Activated CD4-positive, alpha-beta T cell treated with anti-CD3 and anti-CD28 coated beads, Interleukin-10, Interleukin-2, amounts not matched to agents 100 ng/mL and 50 ng/mL, durations not matched to agents 16 hours and 8 hours (primary cell): Measurements from ENCODE around the gene ABCA2.

Source experiments
- DNase-seq: peaks from one replicate; pipeline ENCODE4 v3.0.0-alpha.2; 2020

ABCA2 gene

GRCh38 chr9:137028263-137029057 lies 423 bp upstream of the ABCA2 start:
- DNase-seq = peak; percentile 90

DNA sequence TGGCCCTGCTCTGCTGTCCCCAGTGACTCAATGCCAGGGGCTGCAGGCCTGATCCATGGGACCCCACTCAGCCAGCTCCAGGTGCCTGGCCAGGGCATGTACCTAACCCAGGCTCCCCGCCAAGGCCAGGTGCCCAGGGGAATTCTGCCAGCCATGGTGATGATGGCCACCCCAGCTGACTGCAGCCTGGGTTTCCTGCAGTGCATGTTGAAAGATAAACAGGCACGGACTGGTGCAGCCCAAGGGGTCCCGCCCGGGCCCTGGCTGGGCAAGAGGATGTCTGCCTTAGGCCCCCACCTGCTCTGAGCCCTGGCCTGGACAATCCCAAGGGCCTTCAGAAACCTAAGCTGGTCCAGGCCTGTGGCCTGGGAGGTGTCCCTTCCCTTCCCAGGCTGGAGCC lies 1.2 kb downstream of the ABCA2 start:
- no peak for DNase-seq

DNA sequence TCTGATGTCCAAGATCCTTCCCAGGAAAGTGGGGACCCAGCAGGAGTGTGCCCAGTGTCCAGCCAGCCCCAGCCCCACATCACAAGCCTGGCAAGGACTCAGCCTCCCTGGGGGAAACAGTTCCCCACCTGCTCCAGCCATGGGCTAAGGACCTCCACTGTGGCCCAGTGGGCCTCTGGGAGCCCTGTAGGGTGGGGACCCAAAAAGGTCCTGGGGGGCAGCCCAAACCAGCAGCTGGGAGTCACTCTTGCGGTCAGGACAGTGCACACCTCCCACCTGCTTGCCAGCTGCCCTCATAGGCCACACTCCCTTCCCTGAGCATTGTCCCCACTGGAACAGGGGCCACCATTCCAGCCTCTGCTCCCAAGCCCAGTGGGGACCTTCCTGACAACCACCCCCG lies 1.7 kb downstream of the ABCA2 start:
- no peak for DNase-seq

- no peak for DNase-seq
Observed at GRCh38 chr9:137025517-137025966, 2.5 kb downstream of the ABCA2 start.

DNA sequence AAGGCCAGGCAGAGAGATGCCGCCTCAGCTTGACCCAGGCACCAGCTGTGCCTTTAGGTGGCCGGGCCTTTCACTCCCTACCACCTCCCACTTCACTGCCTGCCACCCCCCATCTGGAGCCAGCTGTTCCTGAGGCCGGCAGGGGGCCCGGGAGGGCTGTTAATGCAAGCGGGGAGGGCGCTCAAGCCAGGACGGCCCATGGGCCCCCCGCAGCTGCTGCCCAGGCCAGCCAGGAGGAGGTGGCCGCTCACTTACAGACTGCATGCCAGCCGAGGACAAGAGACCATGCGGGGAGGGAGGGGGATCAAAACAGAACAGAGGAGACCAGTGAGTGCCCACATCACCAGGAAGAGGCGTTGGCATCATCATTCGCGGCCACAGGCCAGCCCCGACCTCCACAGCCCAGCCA lies 4.5 kb downstream of the ABCA2 start:
- no peak for DNase-seq

DNA sequence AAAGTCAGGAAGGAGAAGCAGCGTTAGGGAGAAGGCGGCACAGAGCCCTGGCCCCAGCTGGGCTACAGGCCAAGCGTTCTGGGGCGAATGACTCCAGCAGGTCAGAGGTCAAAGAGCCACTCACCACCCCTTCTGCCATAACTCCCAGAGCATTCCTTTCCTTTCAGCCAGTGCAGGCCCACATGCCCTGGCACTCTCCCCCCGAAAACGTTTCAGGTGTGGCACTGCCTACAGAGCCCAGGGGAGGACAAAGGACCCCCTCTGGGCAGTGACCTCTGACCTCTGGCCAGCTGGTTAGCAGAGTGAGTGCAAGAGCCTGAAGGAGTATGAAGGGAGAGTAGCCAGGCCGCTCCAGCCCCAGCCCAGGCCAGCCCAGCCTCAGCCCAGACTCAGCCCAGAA lies 4.9 kb downstream of the ABCA2 start:
- no peak for DNase-seq

- DNase-seq = no peak
Observed at GRCh38 chr9:137022662-137023008, 5.4 kb downstream of the ABCA2 start.

DNA sequence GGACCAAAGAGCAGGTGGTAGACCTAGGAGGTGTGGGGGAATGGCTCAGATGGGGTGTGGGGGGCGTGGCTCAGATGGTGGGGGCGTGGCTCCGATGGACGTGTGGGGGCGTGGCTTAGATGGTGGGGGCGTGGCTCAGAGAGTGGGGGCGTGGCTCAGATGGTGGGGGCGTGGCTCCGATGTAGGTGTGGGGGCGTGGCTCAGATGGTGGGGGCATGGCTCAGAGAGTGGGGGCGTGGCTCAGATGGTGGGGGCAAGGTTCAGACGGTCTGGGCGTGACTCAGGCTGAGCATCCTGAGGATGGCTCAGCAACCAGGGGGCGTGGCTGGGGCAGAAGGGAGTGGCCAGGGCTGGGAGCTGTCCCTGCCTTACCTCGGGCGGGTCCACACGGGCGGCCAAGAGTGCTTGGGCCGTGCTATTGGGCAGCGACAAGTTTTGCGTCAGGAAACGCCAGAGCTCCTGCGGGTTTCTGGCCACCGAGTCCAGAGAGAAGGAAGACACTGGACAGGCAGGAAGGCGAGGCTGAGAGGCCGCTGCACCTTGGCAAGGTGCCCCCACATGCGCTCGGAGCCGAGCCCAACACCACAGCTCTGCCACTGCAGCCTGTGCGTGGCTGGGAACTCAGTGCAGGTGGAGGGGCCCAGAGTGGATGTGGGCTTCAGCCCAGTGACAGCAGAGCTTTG lies 5.9 kb downstream of the ABCA2 start:
- peak; percentile 87 for DNase-seq

GRCh38 chr9:137021568-137021978 lies 6.5 kb downstream of the ABCA2 start:
- DNase-seq = no peak

DNA sequence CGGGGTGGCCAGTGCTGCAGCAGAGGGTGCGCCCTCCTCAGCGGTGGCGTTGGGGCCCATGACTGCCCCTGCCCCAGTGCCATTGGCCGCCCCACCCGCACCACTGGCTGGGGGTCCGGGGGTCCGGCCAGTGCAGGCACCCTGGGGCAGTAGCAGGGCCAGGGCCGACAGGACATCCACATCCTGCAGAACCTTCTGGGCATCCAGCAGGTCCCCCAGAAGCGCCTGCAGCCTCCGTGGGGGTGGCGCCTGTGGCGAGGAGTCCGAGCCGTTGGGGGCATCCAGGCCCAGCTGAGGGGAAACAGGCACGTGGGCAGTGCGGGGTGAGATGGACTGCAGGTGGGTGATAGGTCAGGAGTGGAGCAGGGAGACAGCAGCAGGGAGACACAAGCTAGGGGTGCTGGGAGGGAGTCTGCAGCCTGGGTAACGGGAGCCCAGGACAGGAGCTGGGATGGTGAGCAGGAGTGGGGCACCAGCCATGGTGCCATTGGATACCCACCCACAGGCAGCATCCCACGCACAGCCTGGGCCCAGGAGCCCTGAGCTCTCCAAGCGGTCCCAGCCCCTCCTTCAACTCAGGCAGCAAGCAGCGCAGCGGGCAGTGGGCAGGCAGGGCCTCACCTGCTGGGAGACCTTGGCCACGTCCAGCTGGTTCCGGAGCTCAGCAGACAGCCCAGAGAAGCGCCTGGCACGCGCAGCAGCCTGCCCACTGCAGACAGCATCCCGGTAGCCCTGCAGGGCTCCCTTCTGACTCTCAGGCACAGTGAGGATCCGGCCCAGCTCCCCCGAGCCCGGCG lies 7.1 kb downstream of the ABCA2 start:
- DNase-seq = no peak

- no peak for DNase-seq
Observed at GRCh38 chr9:137019891-137020683, 8.0 kb downstream of the ABCA2 start.

DNA sequence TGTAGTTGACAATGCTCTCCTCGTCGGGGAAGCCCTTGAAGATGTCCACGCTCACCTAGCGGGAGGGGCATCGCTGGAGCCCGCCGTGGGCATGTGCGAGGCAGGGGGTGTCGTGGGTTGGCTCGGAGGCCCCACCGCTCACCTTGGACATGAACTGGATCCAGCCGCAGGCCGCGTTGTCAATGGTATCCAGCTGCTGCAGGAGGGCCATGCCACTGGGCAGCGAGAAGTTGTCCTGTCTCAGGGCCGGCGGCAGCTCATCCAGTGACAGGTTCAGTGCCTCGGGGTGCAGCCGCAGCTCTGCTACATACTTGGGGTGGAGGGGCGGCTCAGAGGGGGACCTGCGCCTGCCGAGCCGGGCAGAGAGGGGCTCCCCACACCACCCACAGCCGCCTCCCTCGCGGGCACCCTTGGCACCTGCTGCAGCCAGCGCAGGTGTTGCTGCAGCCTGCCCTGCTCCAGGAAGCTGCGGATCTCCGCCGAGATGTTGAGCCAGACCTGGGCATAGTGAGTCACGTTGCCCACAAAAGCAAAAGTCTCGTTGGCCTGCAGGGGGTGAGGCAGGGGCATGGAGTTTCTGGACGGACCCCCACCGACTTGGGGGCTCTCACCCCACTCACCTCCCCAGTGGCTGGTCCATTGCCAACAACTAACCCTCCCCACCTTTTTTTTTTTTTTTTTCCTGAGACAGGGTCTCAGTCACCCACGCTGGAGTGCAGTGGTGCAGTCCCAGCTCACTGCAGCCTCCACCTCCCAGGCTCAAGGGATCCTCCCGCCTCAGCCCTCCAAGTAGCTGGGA lies 9.1 kb downstream of the ABCA2 start:
- no peak for DNase-seq

GRCh38 chr9:137017791-137018497 lies 10.1 kb downstream of the ABCA2 start:
- DNase-seq = no peak

- no peak for DNase-seq
Observed at GRCh38 chr9:137017071-137017470, 11.0 kb downstream of the ABCA2 start.

DNA sequence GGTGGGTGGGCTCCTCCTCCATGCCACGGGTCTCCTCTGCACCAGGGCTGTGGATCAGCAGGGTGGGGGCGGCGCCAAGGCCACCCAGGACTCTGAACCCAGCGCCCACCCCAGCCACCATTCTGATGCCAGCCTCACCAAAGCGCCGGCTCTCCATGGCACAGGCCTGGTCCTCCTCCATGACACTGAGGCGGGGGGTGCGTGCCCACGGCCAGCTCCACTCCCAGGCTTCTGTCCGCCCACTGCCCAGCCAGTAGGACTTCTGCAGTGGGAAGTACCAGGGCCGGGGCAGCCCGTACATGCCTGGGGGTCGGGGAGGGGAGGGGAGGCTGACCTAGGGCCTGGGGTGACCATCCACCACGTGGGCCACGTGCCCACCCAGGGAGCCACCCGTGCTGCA lies 11.6 kb downstream of the ABCA2 start:
- no peak for DNase-seq

GRCh38 chr9:137015976-137016375 lies 12.1 kb downstream of the ABCA2 start:
- DNase-seq = no peak

- no peak for DNase-seq
Observed at GRCh38 chr9:137015540-137015930, 12.5 kb downstream of the ABCA2 start.

DNA sequence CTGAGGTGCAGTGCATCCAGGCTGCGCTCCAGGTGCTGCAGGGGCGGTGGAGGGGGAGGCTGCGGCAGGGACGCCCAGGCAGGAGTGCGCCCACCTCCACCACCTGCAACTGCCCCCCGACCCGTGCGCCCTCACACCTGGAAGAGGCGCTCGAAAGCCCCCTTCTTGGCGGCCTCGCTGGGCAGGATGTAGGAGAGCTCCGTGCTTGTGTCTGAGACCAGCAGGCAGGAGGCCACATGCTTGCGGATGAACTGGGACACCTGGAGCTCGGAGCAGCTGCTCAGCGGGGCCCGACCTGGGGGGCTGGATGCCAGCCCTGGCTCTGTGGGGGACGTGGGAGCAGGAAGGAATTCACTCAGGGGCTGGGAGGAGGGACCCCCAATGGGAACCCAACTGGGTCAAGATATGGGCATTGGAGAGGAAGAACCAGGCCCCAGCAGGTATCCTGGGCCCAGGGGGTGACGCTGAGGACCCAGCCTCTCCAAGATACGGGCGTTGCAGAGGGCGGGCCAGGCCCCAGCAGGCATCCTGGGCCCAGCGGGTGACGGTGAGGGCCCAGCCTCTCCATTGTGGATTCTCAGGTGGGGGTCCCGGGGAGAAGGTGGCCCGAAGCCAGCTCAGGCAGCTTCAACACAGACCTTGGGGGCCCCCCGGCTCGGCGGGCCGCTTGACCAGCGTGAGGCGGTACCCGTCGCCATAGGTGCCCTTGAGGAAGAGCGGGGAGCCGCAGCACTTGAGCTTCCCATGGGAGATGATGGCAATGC lies 13.1 kb downstream of the ABCA2 start:
- DNase-seq = no peak

DNA sequence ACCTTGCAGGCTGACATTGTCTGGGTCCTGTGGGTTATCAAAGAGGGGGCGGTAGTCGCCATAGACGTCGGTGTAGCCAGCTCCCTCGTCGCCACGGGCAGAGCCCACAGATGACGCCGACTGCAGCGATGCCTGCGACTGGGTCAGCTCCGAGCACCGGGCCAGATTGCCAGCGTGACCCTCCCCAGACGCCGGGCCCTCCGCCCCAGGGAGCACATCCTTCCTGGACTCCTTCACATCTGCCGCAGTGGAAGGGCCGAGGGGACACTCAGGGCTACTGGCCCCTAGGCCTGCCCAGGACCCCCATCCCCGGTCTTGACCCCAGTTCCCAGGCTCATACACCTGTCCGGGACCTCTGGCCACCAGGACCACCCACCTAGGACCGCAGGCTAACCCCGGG lies 13.9 kb downstream of the ABCA2 start:
- no peak for DNase-seq

GRCh38 chr9:137013571-137013940 lies 14.5 kb downstream of the ABCA2 start:
- no peak for DNase-seq
